ENCODE data around the gene RNF223. TPM values are rescaled to one million over a fixed set of nuclear protein-coding genes. Genes with fewer than 3 reads are reported as not detected.

RNF223 gene
- total RNA-seq, 4 donors from 2014 or later = not detected

DNA sequence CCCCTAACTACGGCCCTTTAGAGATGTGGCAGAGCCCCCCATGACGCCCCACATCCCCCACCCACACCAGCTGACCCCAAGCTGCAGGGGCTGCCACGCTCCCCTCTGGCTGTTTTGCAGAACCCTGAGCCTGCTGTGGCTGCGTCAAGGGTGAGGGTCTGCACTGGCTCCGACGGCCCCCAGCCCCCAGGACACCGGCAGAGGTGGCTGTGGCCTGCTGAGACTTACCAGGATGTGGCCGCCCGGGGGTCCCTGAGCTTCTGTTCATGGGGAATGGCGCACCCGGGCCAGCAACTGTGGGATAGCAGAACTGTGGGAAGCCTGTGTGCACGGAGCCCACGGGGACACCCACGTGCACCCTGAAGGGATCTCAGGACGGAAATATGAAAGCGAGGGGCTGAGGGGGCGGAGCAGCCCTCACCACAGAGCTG lies 12.8 kb upstream of the RNF223 start:
- no peak for DNase-seq
- Histone ChIP-seq H3K36me3 (no peaks in the 10 kb centered on the region), H3K4me3 (no peak overlapping the region), H3K9me3 (no peaks in the 10 kb centered on the region), H3K4me1 (no peaks in the 10 kb centered on the region), H3K27me3 (no peaks in the 10 kb centered on the region), H3K27ac (no peak overlapping the region)
- no peak for TF ChIP-seq POLR2A (IDR thresholded peaks at IDR 0.05)
- intact Hi-C loops (cut with DNase I; ENCODE audit: low total_unique reads) = no loop called here

DNA sequence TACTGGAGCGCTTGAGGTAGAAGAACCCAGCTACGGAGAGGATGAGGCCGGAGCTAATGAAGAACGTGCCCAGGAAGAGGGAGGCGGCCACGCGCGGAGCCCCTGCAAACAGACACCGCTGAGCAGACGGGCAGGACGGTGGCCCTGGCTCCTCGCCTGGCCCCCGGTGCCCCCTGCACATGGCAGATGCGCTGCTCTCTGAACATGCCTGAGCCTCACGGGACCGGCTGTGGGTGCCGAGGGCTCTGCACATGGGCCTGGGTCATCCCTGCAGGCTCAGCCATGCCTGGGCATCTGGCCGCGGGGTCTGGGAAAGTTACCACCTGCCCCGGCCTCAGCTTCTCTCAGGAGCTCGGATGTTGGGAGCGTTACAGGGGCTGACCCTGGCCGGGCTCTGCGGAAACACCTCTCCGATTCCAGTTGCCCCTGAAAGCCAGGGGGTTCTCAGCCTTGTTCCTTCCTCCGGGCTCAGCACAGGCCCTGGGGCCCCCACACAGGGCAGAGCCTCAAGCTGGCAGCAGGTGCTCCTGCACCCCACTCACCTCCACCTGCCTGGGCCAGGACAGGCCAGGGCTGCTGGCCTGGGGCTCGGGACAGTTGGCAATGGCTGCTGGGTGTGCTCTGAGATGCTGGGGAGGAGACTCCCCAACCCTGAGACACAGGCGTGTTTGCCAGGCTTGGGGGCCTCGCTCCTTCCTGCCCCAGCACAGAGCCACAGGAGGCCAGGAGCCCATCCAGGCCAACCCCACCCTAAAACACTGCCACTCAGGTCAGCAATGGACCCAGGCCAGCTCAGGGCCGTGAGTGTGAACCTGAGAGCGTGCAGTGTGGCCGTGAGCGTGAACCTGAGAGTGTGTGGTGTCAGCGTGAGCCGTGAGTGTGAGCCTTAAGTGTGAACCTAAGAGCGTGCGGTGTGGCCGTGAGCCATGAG lies 12.1 kb upstream of the RNF223 start:
- DNase-seq = peak; percentile 12
- intact Hi-C loops (cut with DNase I; ENCODE audit: low total_unique reads) = no loop called here

DNA sequence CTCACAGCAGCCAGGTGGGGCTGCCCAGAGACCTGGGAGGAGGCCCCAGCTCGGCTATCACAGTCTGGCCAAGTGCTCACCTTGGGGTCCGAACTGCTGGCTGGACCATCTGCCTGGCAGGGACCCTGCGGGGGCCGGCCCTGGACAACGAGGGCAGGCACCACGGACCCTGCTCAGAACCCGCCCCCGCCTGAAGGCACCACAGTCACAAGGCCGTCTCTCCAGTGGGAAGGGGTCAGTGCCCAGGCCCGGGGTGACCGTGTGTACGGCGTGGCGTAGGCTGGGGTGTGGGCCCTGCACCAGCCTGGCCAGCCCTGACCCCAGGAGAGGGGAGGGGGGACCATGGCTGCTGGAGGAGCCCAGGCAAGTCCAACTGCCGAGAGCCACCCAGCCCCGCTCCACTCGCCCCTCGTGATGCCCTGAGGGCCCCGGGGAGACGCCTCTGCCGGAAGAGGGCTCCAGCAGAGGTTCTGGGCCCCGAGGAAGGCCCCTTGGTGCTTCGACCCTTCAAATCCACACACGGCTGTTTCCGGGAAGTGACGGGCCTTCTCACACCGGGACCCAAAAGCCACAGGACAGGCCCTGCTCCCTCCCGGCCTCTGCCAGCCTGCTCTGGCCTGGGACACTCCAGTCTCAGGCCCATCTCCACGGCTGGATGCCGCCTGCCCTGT lies 11.2 kb upstream of the RNF223 start:
- Histone ChIP-seq H3K4me1 (peaks cover 0 to 1% of the 10 kb centered on the region in 2 donors), H3K27ac (no peak overlapping the region), H3K9me3 (no peaks in the 10 kb centered on the region), H3K27me3 (no peaks in the 10 kb centered on the region), H3K36me3 (no peaks in the 10 kb centered on the region), H3K4me3 (no peak overlapping the region)
- TF ChIP-seq, protein P1, sequence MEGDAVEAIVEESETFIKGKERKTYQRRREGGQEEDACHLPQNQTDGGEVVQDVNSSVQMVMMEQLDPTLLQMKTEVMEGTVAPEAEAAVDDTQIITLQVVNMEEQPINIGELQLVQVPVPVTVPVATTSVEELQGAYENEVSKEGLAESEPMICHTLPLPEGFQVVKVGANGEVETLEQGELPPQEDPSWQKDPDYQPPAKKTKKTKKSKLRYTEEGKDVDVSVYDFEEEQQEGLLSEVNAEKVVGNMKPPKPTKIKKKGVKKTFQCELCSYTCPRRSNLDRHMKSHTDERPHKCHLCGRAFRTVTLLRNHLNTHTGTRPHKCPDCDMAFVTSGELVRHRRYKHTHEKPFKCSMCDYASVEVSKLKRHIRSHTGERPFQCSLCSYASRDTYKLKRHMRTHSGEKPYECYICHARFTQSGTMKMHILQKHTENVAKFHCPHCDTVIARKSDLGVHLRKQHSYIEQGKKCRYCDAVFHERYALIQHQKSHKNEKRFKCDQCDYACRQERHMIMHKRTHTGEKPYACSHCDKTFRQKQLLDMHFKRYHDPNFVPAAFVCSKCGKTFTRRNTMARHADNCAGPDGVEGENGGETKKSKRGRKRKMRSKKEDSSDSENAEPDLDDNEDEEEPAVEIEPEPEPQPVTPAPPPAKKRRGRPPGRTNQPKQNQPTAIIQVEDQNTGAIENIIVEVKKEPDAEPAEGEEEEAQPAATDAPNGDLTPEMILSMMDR (IDR thresholded peaks at IDR 0.05) = no peak
- no peak for TF ChIP-seq POLR2A (IDR thresholded peaks at IDR 0.05)
- DNase-seq = peak; percentile 12 to 13
- intact Hi-C loops (cut with DNase I; ENCODE audit: low total_unique reads) = no loop called here

More for the DNA sequence above, 12.1 kb upstream of the RNF223 start:
- no peak overlapping the region for H3K27ac ChIP-seq
- no peaks in the 10 kb centered on the region for H3K4me1 ChIP-seq
- H3K27me3 ChIP-seq = no peaks in the 10 kb centered on the region
- no peak overlapping the region for H3K4me3 ChIP-seq
- no peaks in the 10 kb centered on the region for H3K9me3 ChIP-seq
- no peaks in the 10 kb centered on the region for H3K36me3 ChIP-seq
- TF ChIP-seq, protein P1 (IDR thresholded peaks at IDR 0.05) = no peak
- TF ChIP-seq POLR2A (IDR thresholded peaks at IDR 0.05) = no peak

DNA sequence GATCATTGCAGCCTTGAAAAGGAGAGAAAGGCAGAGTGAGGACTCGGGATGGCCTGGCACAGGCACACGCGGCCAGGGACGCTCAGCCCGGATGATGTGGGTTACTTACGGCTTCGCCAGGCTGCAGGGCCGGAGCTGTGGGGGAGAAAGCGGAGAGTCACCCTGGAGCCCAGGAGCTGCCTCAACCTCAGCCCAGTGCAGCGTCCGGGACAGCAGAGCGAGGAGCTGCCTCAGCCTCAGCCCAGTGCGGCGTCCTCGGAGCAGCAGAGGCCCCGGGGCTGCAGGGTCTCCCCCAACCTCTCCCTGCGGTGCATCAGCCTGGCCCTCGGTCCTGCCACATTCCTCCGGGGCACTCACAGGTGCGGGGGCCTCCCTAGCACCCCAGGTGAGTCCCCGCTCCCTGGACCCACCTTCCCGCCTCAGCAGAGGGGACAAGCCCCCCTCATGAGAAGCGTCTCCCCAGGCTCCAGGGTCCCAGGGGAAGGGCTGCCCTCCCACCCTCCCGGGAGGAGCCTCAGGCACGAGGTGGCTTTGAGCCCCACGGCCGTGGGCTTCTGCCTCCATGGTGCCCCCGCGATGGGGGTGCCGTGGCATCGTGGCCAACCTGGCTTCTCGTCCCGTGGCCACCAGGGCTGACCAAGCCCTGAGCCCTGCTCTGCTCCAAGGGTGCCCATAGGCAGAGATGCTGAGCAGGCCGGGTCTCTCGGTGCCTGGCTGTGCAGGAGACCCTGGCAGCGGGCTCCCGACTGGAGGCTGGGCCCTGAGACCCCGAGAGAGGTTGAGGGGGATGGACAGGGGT lies 10.5 kb upstream of the RNF223 start:
- H3K4me1 ChIP-seq = peaks cover 0 to 8% of the 10 kb centered on the region in 2 donors
- H3K4me3 ChIP-seq = no peak overlapping the region
- peak in 1 of 2 donors; percentile 13 for DNase-seq
- no peaks in the 10 kb centered on the region for H3K27me3 ChIP-seq
- no peak overlapping the region for H3K27ac ChIP-seq
- H3K36me3 ChIP-seq = no peaks in the 10 kb centered on the region
- intact Hi-C loops (cut with DNase I; ENCODE audit: low total_unique reads) = no loop called here
- TF ChIP-seq POLR2A (IDR thresholded peaks at IDR 0.05) = no peak
- TF ChIP-seq, protein P1 (IDR thresholded peaks at IDR 0.05) = no peak
- H3K9me3 ChIP-seq = no peaks in the 10 kb centered on the region
